GOT3 (cell line): ENCODE data around the gene PCBP4.

Source experiments
- DNase-seq: peaks from one replicate; lab custom pipeline; 2025; ENCODE audit warnings: mixed read lengths; lab: John Stamatoyannopoulos, UW

PCBP4 gene

GRCh38 chr3:51955175-51955892 lies 11.9 kb downstream of the PCBP4 start, which contains the start of gene GPR62:
GPR62 (plus strand) TSS chr3:51955381; CDS start chr3:51955653, 272 bp downstream.
- DNase-seq: no peak

GRCh38 chr3:51954713-51955112 lies 12.5 kb downstream of the PCBP4 start:
- DNase-seq: no peak

GRCh38 chr3:51954105-51954504 lies 13.1 kb downstream of the PCBP4 start:
- DNase-seq: no peak

- no peak for DNase-seq
Measured at GRCh38 chr3:51953445-51953844, 13.8 kb downstream of the PCBP4 start.

- no peak for DNase-seq
Measured at GRCh38 chr3:51950899-51951298, 16.4 kb downstream of the PCBP4 start.

GRCh38 chr3:51949121-51949520 lies 18.1 kb downstream of the PCBP4 start:
- DNase-seq: no peak

GRCh38 chr3:51948016-51948580 lies 19.2 kb downstream of the PCBP4 start:
- DNase-seq: no peak

GRCh38 chr3:51947215-51947900 lies 19.9 kb downstream of the PCBP4 start:
- no peak for DNase-seq

- no peak for DNase-seq
Measured at GRCh38 chr3:51946796-51947195, 20.5 kb downstream of the PCBP4 start.

GRCh38 chr3:51945926-51946705 lies 21.1 kb downstream of the PCBP4 start:
- DNase-seq: no peak

GRCh38 chr3:51945031-51945840 lies 22.0 kb downstream of the PCBP4 start:
- no peak for DNase-seq

GRCh38 chr3:51944451-51945021 lies 22.7 kb downstream of the PCBP4 start:
- no peak for DNase-seq

GRCh38 chr3:51943451-51944391 lies 23.5 kb downstream of the PCBP4 start:
- DNase-seq: no peak

GRCh38 chr3:51942603-51943450 lies 24.4 kb downstream of the PCBP4 start:
- DNase-seq: no peak

GRCh38 chr3:51941798-51942602 lies 25.3 kb downstream of the PCBP4 start, which contains the start of the genes PARP3 and RRP9:
PARP3 (plus strand) TSS chr3:51942363; CDS start chr3:51943356, 993 bp downstream.
RRP9 (minus strand) TSS chr3:51941904; CDS start chr3:51941867, 37 bp downstream.
- peak; percentile 98 for DNase-seq

- no peak for DNase-seq
Measured at GRCh38 chr3:51941463-51941797, 25.8 kb downstream of the PCBP4 start.

GRCh38 chr3:51940648-51941462 lies 26.4 kb downstream of the PCBP4 start:
- DNase-seq: no peak
